ENCODE measurements around the gene TSPAN11. TPM values are rescaled to one million over a fixed set of nuclear protein-coding genes. Genes with fewer than 3 reads are reported as not detected.

Gene TSPAN11
- total RNA-seq, 1 donor from 2014 or later, result 12.4 TPM

- no peak for TF ChIP-seq EZH2 (IDR thresholded peaks at IDR 0.05; ENCODE audit: insufficient read depth, low read length)
- TF ChIP-seq CTCF (IDR thresholded peaks at IDR 0.05; ENCODE audit: insufficient read depth, low read depth, low read length), result no peak
Observed at GRCh38 chr12:30878024-30878423, 48.5 kb upstream of the TSPAN11 start.

GRCh38 chr12:30880061-30880460, 46.5 kb upstream of the TSPAN11 start:
- no peak for DNase-seq (ENCODE audit: low read depth)
- TF ChIP-seq EZH2 (IDR thresholded peaks at IDR 0.05; ENCODE audit: insufficient read depth, low read length) (no peak), CTCF (IDR thresholded peaks at IDR 0.05; ENCODE audit: insufficient read depth, low read depth, low read length) (no peak)
- no peak overlapping the region for H3K4me3 Mint-ChIP-seq (ENCODE audit: unreplicated experiment)

More at GRCh38 chr12:30878024-30878423, 48.5 kb upstream of the TSPAN11 start:
- Histone ChIP-seq H3K9me3 (ENCODE audit: insufficient read depth, low read depth, low read length) (no peaks in the 10 kb centered on the region), H4K20me1 (ENCODE audit: insufficient read depth, low read length) (no peaks in the 10 kb centered on the region), H3K9ac (ENCODE audit: low read length) (no peak overlapping the region), H3K4me3 (ENCODE audit: insufficient read depth, low read depth, low read length) (no peak overlapping the region), H3K27ac (ENCODE audit: low read depth, low read length) (no peak overlapping the region), H3K4me1 (ENCODE audit: insufficient read depth, low read length) (no peaks in the 10 kb centered on the region), H3K27me3 (ENCODE audit: insufficient read depth, low read length) (peaks cover 11% of the 10 kb centered on the region), H3K36me3 (ENCODE audit: insufficient read depth, low read length) (no peaks in the 10 kb centered on the region), H2AFZ (ENCODE audit: low read depth, low read length) (no peak overlapping the region), H3K4me2 (ENCODE audit: low read length) (no peak overlapping the region), H3K79me2 (ENCODE audit: insufficient read depth, low read length) (no peaks in the 10 kb centered on the region)
- Mint-ChIP-seq H3K36me3 (ENCODE audit: low read depth, unreplicated experiment) (no peaks in the 10 kb centered on the region), H3K27ac (ENCODE audit: unreplicated experiment) (no peak overlapping the region), H3K27me3 (ENCODE audit: low read depth, unreplicated experiment) (peaks cover 59% of the 10 kb centered on the region), H3K4me3 (ENCODE audit: unreplicated experiment) (no peak overlapping the region), H3K9me3 (ENCODE audit: unreplicated experiment) (peaks cover 5% of the 10 kb centered on the region), H3K4me1 (ENCODE audit: low read depth, unreplicated experiment) (no peaks in the 10 kb centered on the region)
- FAIRE-seq (no peak), DNase-seq (ENCODE audit: low read depth) (no peak)

GRCh38 chr12:30880813-30881212, 45.7 kb upstream of the TSPAN11 start:
- Mint-ChIP-seq H3K27me3 (ENCODE audit: low read depth, unreplicated experiment) (peaks cover 43% of the 10 kb centered on the region), H3K4me3 (ENCODE audit: unreplicated experiment) (no peak overlapping the region), H3K9me3 (ENCODE audit: unreplicated experiment) (peaks cover 5% of the 10 kb centered on the region), H3K36me3 (ENCODE audit: low read depth, unreplicated experiment) (no peaks in the 10 kb centered on the region), H3K4me1 (ENCODE audit: low read depth, unreplicated experiment) (no peaks in the 10 kb centered on the region), H3K27ac (ENCODE audit: unreplicated experiment) (no peak overlapping the region)
- FAIRE-seq, result no peak
- Histone ChIP-seq H3K4me1 (ENCODE audit: insufficient read depth, low read length) (no peaks in the 10 kb centered on the region), H3K36me3 (ENCODE audit: insufficient read depth, low read length) (no peaks in the 10 kb centered on the region), H3K27me3 (ENCODE audit: insufficient read depth, low read length) (peaks cover 9% of the 10 kb centered on the region), H3K9ac (ENCODE audit: low read length) (no peak overlapping the region), H3K79me2 (ENCODE audit: insufficient read depth, low read length) (no peaks in the 10 kb centered on the region), H2AFZ (ENCODE audit: low read depth, low read length) (no peak overlapping the region), H3K4me2 (ENCODE audit: low read length) (no peak overlapping the region), H3K27ac (ENCODE audit: low read depth, low read length) (no peak overlapping the region), H3K9me3 (ENCODE audit: insufficient read depth, low read depth, low read length) (peaks cover 7% of the 10 kb centered on the region), H4K20me1 (ENCODE audit: insufficient read depth, low read length) (no peaks in the 10 kb centered on the region), H3K4me3 (ENCODE audit: insufficient read depth, low read depth, low read length) (no peak overlapping the region)
- no peak for TF ChIP-seq EZH2 (IDR thresholded peaks at IDR 0.05; ENCODE audit: insufficient read depth, low read length)
- DNase-seq (ENCODE audit: low read depth), result no peak

More at GRCh38 chr12:30880061-30880460, 46.5 kb upstream of the TSPAN11 start:
- Histone ChIP-seq H3K4me3 (ENCODE audit: insufficient read depth, low read depth, low read length) (no peak overlapping the region), H2AFZ (ENCODE audit: low read depth, low read length) (no peak overlapping the region), H3K4me1 (ENCODE audit: insufficient read depth, low read length) (no peaks in the 10 kb centered on the region), H3K79me2 (ENCODE audit: insufficient read depth, low read length) (no peaks in the 10 kb centered on the region), H4K20me1 (ENCODE audit: insufficient read depth, low read length) (no peaks in the 10 kb centered on the region), H3K9ac (ENCODE audit: low read length) (no peak overlapping the region), H3K27me3 (ENCODE audit: insufficient read depth, low read length) (peaks cover 9% of the 10 kb centered on the region), H3K27ac (ENCODE audit: low read depth, low read length) (no peak overlapping the region), H3K9me3 (ENCODE audit: insufficient read depth, low read depth, low read length) (no peaks in the 10 kb centered on the region), H3K4me2 (ENCODE audit: low read length) (no peak overlapping the region), H3K36me3 (ENCODE audit: insufficient read depth, low read length) (no peaks in the 10 kb centered on the region)
- Mint-ChIP-seq H3K27me3 (ENCODE audit: low read depth, unreplicated experiment) (peaks cover 51% of the 10 kb centered on the region), H3K27ac (ENCODE audit: unreplicated experiment) (no peak overlapping the region), H3K9me3 (ENCODE audit: unreplicated experiment) (peaks cover 5% of the 10 kb centered on the region), H3K4me1 (ENCODE audit: low read depth, unreplicated experiment) (no peaks in the 10 kb centered on the region), H3K36me3 (ENCODE audit: low read depth, unreplicated experiment) (no peaks in the 10 kb centered on the region)
- FAIRE-seq, result no peak

All from astrocyte (in vitro differentiated cells and primary cell).